ENCODE results near the gene DECR2.

DECR2 gene

DNA sequence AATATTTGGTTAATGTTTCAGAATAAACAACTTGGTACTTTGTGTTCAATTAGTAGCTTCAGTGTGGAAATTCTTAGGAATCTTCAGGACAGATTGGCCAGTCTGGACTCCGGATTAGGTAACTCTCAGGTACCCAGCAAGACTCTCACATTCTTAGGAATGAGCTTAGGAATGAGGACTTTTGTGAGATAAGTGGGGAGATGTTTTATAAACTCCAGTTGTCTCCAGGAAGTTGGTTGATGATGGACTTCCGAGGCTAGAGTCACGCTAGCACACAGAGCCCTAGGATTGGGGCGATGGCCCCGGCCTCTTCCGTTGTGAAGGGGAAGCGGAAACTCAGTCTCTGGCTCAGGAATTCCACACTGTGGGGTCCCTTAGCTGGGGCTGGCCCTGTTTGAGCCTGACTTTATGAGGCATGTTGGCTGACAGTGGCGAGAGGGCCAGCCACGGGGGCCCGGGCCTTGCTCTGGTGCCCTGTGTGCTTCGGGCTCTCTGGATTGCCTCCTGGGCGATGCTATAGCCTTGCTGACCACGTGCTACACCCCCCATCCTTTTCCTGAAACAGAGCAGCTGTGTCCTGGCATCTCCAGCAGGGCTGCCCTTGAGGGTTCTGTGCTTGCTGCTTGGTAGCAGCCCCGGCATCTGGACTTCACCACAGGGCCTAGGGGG is 56.2 kb downstream of the DECR2 start:
- Histone ChIP-seq H3K27me3 (ENCODE audit: insufficient read depth, low read length, poor library complexity) (no peaks in the 10 kb centered on the region), H3K4me2 (ENCODE audit: insufficient read depth, low read length) (no peak overlapping the region), H4K20me1 (ENCODE audit: insufficient read depth, low read length) (peaks cover 52% of the 10 kb centered on the region), H3K79me2 (ENCODE audit: insufficient read depth, low read length) (peaks cover 74% of the 10 kb centered on the region), H3K4me3 (ENCODE audit: low read depth in 1 of 2, low read length in 2 of 2) (no peak overlapping the region), H3K9me3 (ENCODE audit: insufficient read depth, low read length, severe bottlenecking) (no peaks in the 10 kb centered on the region), H3K36me3 (ENCODE audit: insufficient read depth, low read length) (peaks cover 29% of the 10 kb centered on the region), H3K4me1 (ENCODE audit: insufficient read depth, low read length) (no peaks in the 10 kb centered on the region), H3K27ac (ENCODE audit: low read length) (no peak overlapping the region), H3K9ac (ENCODE audit: low read depth, low read length) (no peak overlapping the region), H2AFZ (ENCODE audit: low read depth, low read length) (no peak overlapping the region)
- TF ChIP-seq, protein P1, sequence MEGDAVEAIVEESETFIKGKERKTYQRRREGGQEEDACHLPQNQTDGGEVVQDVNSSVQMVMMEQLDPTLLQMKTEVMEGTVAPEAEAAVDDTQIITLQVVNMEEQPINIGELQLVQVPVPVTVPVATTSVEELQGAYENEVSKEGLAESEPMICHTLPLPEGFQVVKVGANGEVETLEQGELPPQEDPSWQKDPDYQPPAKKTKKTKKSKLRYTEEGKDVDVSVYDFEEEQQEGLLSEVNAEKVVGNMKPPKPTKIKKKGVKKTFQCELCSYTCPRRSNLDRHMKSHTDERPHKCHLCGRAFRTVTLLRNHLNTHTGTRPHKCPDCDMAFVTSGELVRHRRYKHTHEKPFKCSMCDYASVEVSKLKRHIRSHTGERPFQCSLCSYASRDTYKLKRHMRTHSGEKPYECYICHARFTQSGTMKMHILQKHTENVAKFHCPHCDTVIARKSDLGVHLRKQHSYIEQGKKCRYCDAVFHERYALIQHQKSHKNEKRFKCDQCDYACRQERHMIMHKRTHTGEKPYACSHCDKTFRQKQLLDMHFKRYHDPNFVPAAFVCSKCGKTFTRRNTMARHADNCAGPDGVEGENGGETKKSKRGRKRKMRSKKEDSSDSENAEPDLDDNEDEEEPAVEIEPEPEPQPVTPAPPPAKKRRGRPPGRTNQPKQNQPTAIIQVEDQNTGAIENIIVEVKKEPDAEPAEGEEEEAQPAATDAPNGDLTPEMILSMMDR (IDR thresholded peaks at IDR 0.05; ENCODE audit: borderline replicate concordance, extremely low read depth, low read length, poor library complexity, severe bottlenecking) = no peak
- no peak for TF ChIP-seq EZH2 (IDR thresholded peaks at IDR 0.05; ENCODE audit: borderline replicate concordance, low read depth, low read length, severe bottlenecking)
- no peak for DNase-seq
- ATAC-seq (ENCODE audit: insufficient read depth, low read depth) = no peak

DNA sequence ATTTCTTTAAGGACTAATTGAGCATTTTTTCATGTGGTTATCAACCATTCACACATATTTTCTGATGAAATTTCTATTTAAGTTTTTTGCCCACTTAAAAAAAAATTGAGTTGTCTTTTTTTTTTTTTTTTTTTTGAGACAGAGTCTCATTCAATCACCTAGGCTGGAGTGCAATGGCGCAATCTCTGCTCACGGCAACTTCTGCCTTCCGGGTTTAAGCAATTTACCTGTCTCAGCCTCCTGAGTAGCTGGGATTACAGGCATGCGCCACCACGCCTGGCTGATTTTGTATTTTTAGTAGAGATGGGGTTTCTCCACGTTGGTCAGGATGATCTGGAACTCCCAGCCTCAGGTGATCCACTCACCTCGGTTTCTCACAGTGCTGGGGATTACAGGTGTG is 58.1 kb downstream of the DECR2 start:
- Histone ChIP-seq H3K36me3 (ENCODE audit: insufficient read depth, low read length) (peaks cover 38% of the 10 kb centered on the region), H3K79me2 (ENCODE audit: insufficient read depth, low read length) (peaks cover 71% of the 10 kb centered on the region)

DNA sequence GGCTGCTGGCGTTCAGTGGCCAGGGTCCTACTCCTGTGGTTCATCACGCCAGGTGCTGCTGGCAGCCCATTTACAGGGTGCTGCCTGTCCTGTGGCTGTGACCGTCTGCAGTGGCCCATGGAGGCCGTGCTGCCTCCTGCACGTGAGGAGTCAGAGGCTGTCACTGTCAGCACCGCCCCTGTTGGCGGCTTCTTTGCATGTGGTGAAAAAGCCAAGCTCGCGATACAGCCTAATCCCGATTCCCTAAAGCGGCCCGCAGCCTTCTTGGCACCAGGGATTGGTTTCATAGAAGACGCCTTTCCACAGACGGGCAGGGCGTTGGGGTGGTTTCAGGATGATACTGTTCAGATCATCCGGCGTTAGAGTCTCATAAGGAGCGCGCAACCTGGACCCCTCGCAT is 59.1 kb downstream of the DECR2 start:
- no peak for DNase-seq
- no peak overlapping the region for H3K9ac ChIP-seq (ENCODE audit: low read depth, low read length)
- H3K4me1 ChIP-seq (ENCODE audit: insufficient read depth, low read length) = no peaks in the 10 kb centered on the region
- H4K20me1 ChIP-seq (ENCODE audit: insufficient read depth, low read length) = peaks cover 62% of the 10 kb centered on the region
- no peak overlapping the region for H2AFZ ChIP-seq (ENCODE audit: low read depth, low read length)
- no peak for ATAC-seq (ENCODE audit: insufficient read depth, low read depth)
- peaks cover 72% of the 10 kb centered on the region for H3K79me2 ChIP-seq (ENCODE audit: insufficient read depth, low read length)
- peaks cover 38% of the 10 kb centered on the region for H3K36me3 ChIP-seq (ENCODE audit: insufficient read depth, low read length)
- no peak overlapping the region for H3K4me2 ChIP-seq (ENCODE audit: insufficient read depth, low read length)
- no peak for TF ChIP-seq EZH2 (IDR thresholded peaks at IDR 0.05; ENCODE audit: borderline replicate concordance, low read depth, low read length, severe bottlenecking)
- H3K27ac ChIP-seq (ENCODE audit: low read length) = no peak overlapping the region
- no peak overlapping the region for H3K4me3 ChIP-seq (ENCODE audit: low read depth in 1 of 2, low read length in 2 of 2)
- H3K27me3 ChIP-seq (ENCODE audit: insufficient read depth, low read length, poor library complexity) = no peaks in the 10 kb centered on the region
- H3K9me3 ChIP-seq (ENCODE audit: insufficient read depth, low read length, severe bottlenecking) = no peaks in the 10 kb centered on the region

More for the DNA sequence above, 58.1 kb downstream of the DECR2 start:
- Histone ChIP-seq H3K27ac (ENCODE audit: low read length) (no peak overlapping the region), H3K4me2 (ENCODE audit: insufficient read depth, low read length) (no peak overlapping the region), H3K4me3 (ENCODE audit: low read depth in 1 of 2, low read length in 2 of 2) (no peak overlapping the region), H3K9ac (ENCODE audit: low read depth, low read length) (no peak overlapping the region), H4K20me1 (ENCODE audit: insufficient read depth, low read length) (peaks cover 58% of the 10 kb centered on the region), H3K9me3 (ENCODE audit: insufficient read depth, low read length, severe bottlenecking) (no peaks in the 10 kb centered on the region), H3K27me3 (ENCODE audit: insufficient read depth, low read length, poor library complexity) (no peaks in the 10 kb centered on the region), H2AFZ (ENCODE audit: low read depth, low read length) (no peak overlapping the region), H3K4me1 (ENCODE audit: insufficient read depth, low read length) (no peaks in the 10 kb centered on the region)
- DNase-seq (no peak), ATAC-seq (ENCODE audit: insufficient read depth, low read depth) (no peak)
- TF ChIP-seq EZH2 (IDR thresholded peaks at IDR 0.05; ENCODE audit: borderline replicate concordance, low read depth, low read length, severe bottlenecking) = no peak
- TF ChIP-seq, protein P1 (IDR thresholded peaks at IDR 0.05; ENCODE audit: borderline replicate concordance, extremely low read depth, low read length, poor library complexity, severe bottlenecking) = no peak
